Mesenchymal stem cell (in vitro differentiated cells and primary cell): ENCODE results near the gene RBM43.

Experiments
- DNase-seq: peaks from one replicate; pipeline ENCODE4 v3.0.0-alpha.2; 2013
- H2AFZ ChIP-seq: one replicate; pipeline ENCODE4 v1.6.1; 2013; ENCODE audit warnings: low read depth, mild to moderate bottlenecking, control low read depth, inconsistent platforms, low read length, moderate library complexity
- H2AK5ac ChIP-seq: 2 replicates; pipeline ENCODE4 v1.6.1; 2013; ENCODE audit warnings: low read length, moderate library complexity, mild to moderate bottlenecking, inconsistent platforms; ENCODE audit not compliant: severe bottlenecking
- H2BK120ac ChIP-seq: one replicate; pipeline ENCODE4 v1.6.1; 2013; ENCODE audit warnings: low read depth, mild to moderate bottlenecking, inconsistent platforms, low read length, moderate library complexity
- H2BK12ac ChIP-seq, 2 experiments: one replicate each; pipeline ENCODE4 v1.6.1; 2013; ENCODE audit warnings: inconsistent platforms in 2 of 2, low read length in 2 of 2, mild to moderate bottlenecking in 2 of 2, moderate library complexity in 2 of 2, control low read depth in 1 of 2
- H2BK15ac ChIP-seq: one replicate; pipeline ENCODE4 v1.6.1; 2013; ENCODE audit warnings: mild to moderate bottlenecking, low read depth, inconsistent platforms; ENCODE audit not compliant: poor library complexity, severe bottlenecking
- H2BK5ac ChIP-seq: 2 replicates; pipeline ENCODE4 v1.6.1; 2013; ENCODE audit warnings: low read depth, mild to moderate bottlenecking, low read length, control low read depth, inconsistent platforms; ENCODE audit not compliant: poor library complexity, severe bottlenecking
- H3K14ac ChIP-seq, 2 experiments: one replicate each; pipeline ENCODE4 v1.6.1; 2013; ENCODE audit warnings: inconsistent platforms in 2 of 2, low read length in 2 of 2, control low read depth in 1 of 2, mild to moderate bottlenecking in 1 of 2, moderate library complexity in 1 of 2
- H3K18ac ChIP-seq, 2 experiments: one replicate each; pipeline ENCODE4 v1.6.1; 2013; ENCODE audit warnings: inconsistent platforms in 2 of 2, low read length in 2 of 2, control low read depth in 1 of 2, low read depth in 1 of 2, mild to moderate bottlenecking in 1 of 2
- H3K23ac ChIP-seq, 2 experiments: one replicate each; pipeline ENCODE4 v1.6.1; 2013; ENCODE audit warnings: inconsistent platforms in 2 of 2, low read length in 2 of 2, mild to moderate bottlenecking in 2 of 2, moderate library complexity in 2 of 2, control low read depth in 1 of 2
- H3K27ac ChIP-seq: 2 replicates; pipeline ENCODE4 v1.5.1; 2013; ENCODE audit warnings: mild to moderate bottlenecking, moderate library complexity, low read length, control low read depth, inconsistent platforms; ENCODE audit not compliant: poor library complexity, severe bottlenecking
- H3K27me3 ChIP-seq, 2 experiments: 2 replicates each; pipeline versions ENCODE4 v1.6.1 to v1.7.0; 2013; ENCODE audit warnings: low read length in 2 of 2, mild to moderate bottlenecking in 2 of 2, moderate library complexity in 2 of 2, control low read depth in 1 of 2, inconsistent platforms in 1 of 2; ENCODE audit not compliant: control insufficient read depth in 1 of 2, insufficient read depth in 1 of 2
- H3K36me3 ChIP-seq, 2 experiments: 2 replicates each; pipeline versions ENCODE4 v1.6.1 to v1.7.0; 2013; ENCODE audit warnings: low read length in 2 of 2, control low read depth in 1 of 2, inconsistent platforms in 1 of 2, low read depth in 1 of 2, mild to moderate bottlenecking in 1 of 2; ENCODE audit not compliant: insufficient read depth in 2 of 2, control insufficient read depth in 1 of 2
- H3K4ac ChIP-seq, 2 experiments: one replicate each; pipeline ENCODE4 v1.6.1; 2013; ENCODE audit warnings: inconsistent platforms in 2 of 2, low read length in 2 of 2, mild to moderate bottlenecking in 2 of 2, moderate library complexity in 2 of 2, control low read depth in 1 of 2, low read depth in 1 of 2
- H3K4me1 ChIP-seq: 2 replicates; pipeline ENCODE4 v1.6.1; 2013; ENCODE audit warnings: low read depth, low read length, control low read depth; ENCODE audit not compliant: control insufficient read depth, insufficient read depth
- H3K4me2 ChIP-seq: 2 replicates; pipeline ENCODE4 v1.6.1; 2013; ENCODE audit warnings: low read length, mild to moderate bottlenecking, inconsistent platforms; ENCODE audit not compliant: poor library complexity, severe bottlenecking
- H3K4me3 ChIP-seq, 2 experiments: 2 replicates each; pipeline versions ENCODE4 v1.5.1 to v1.7.0; 2013; ENCODE audit warnings: low read length in 2 of 2, mild to moderate bottlenecking in 2 of 2, control low read depth in 1 of 2, low read depth in 1 of 2; ENCODE audit not compliant: insufficient read depth in 1 of 2
- H3K79me1 ChIP-seq: replicated peaks from 2 replicates; pipeline ENCODE4 v1.6.1; 2013; ENCODE audit warnings: mild to moderate bottlenecking, control low read depth, low read length, inconsistent platforms; ENCODE audit not compliant: poor library complexity, severe bottlenecking
- H3K9ac ChIP-seq: 2 replicates; pipeline ENCODE4 v1.7.0; 2013; ENCODE audit warnings: mild to moderate bottlenecking, low read length, moderate library complexity
- H3K9me3 ChIP-seq: 2 replicates; pipeline ENCODE4 v1.7.0; 2013; ENCODE audit warnings: mild to moderate bottlenecking, low read length; ENCODE audit not compliant: control insufficient read depth
- H4K8ac ChIP-seq: one replicate; pipeline ENCODE4 v1.6.1; 2013; ENCODE audit warnings: inconsistent platforms, mild to moderate bottlenecking, low read length, moderate library complexity
- H4K91ac ChIP-seq: one replicate; pipeline ENCODE4 v1.6.1; 2013; ENCODE audit warnings: mild to moderate bottlenecking, low read length, inconsistent platforms
- WGBS: methylation state at CpG from one replicate; pipeline ENCODE4 v1.1.7; 2013; ENCODE audit warnings: mixed read lengths; 5-methylcytosine and 5-hydroxymethylcytosine counted together

The RBM43 gene

DNA sequence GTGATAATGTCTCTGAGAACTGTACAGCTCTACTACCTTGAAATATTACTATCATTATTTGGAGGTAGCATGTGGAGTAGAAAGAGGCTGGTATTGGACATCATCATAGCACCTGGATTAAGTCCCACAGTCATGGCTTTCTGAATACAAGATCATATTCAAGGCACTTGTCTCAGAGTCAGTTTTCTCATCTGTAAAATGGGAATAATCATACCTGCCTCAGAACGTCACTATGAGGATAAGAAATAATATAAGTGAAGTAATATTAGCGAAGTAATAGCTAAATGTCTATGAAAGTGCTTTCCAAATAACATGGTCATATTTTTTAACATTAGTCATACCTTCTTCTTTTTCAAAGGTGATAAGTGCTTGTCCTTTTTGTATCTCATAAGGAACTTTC lies 16.8 kb upstream of the RBM43 start:
- H3K27me3 ChIP-seq = no peaks in the 10 kb centered on the region
- H2BK5ac ChIP-seq = no peak overlapping the region
- H3K4ac ChIP-seq = no peak overlapping the region
- no peak overlapping the region for H2AFZ ChIP-seq
- H3K9ac ChIP-seq = no peak overlapping the region
- no peak overlapping the region for H3K23ac ChIP-seq
- no peak for DNase-seq
- H3K4me2 ChIP-seq = no peak overlapping the region
- no peak overlapping the region for H3K27ac ChIP-seq
- no peak overlapping the region for H4K8ac ChIP-seq
- no CpG with 5 or more reads among the region's 2 CpGs for WGBS
- H3K14ac ChIP-seq = no peak overlapping the region
- no peak overlapping the region for H2BK120ac ChIP-seq
- peaks cover 1% of the 10 kb centered on the region for H3K79me1 ChIP-seq
- H3K18ac ChIP-seq = no peak overlapping the region
- H2BK12ac ChIP-seq = no peak overlapping the region
- no peak overlapping the region for H3K4me3 ChIP-seq
- H4K91ac ChIP-seq = no peak overlapping the region
- no peak overlapping the region for H2BK15ac ChIP-seq
- peaks cover 0 to 34% of the 10 kb centered on the region in 2 experiments for H3K36me3 ChIP-seq
- no peak overlapping the region for H2AK5ac ChIP-seq
- H3K4me1 ChIP-seq = no peaks in the 10 kb centered on the region
- no peaks in the 10 kb centered on the region for H3K9me3 ChIP-seq

DNA sequence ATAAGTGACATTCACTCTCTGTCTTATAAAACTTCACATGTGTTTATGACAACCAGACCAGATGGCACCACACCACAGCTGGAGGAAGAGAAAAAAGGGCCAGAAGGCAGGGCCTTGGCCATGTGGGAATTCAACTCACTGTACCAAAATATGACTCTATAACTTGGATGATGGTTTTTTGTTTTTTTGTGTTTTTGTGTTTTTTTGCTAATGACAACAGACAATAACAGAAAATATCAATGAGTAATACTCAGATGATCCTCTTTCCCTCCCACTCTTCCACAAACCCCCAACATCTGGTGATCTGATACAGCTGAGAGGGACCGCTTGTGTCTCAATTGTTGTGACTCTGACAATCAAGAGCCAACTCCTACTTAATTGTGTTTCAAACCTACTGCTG lies 15.4 kb upstream of the RBM43 start:
- no peak overlapping the region for H2AK5ac ChIP-seq
- no peaks in the 10 kb centered on the region for H3K27me3 ChIP-seq
- H2BK15ac ChIP-seq = no peak overlapping the region
- DNase-seq = no peak
- H4K91ac ChIP-seq = no peak overlapping the region
- H3K4me2 ChIP-seq = no peak overlapping the region
- H2BK120ac ChIP-seq = no peak overlapping the region
- H3K23ac ChIP-seq = no peak overlapping the region
- H3K4me1 ChIP-seq = no peaks in the 10 kb centered on the region
- H3K14ac ChIP-seq = no peak overlapping the region
- H3K27ac ChIP-seq = no peak overlapping the region
- H3K4me3 ChIP-seq = no peak overlapping the region
- no peak overlapping the region for H3K4ac ChIP-seq
- H3K36me3 ChIP-seq = peaks cover 0 to 40% of the 10 kb centered on the region in 2 experiments
- H3K79me1 ChIP-seq = no peaks in the 10 kb centered on the region
- peak overlapping the region; percentile 54 for H3K9ac ChIP-seq
- H4K8ac ChIP-seq = no peak overlapping the region
- H3K18ac ChIP-seq = no peak overlapping the region
- no peak overlapping the region for H2AFZ ChIP-seq
- H2BK5ac ChIP-seq = no peak overlapping the region
- H3K9me3 ChIP-seq = no peaks in the 10 kb centered on the region
- whole genome bisulfite sequencing = 94% methylated on average over 1 of the region's 1 CpG
- H2BK12ac ChIP-seq = no peak overlapping the region

DNA sequence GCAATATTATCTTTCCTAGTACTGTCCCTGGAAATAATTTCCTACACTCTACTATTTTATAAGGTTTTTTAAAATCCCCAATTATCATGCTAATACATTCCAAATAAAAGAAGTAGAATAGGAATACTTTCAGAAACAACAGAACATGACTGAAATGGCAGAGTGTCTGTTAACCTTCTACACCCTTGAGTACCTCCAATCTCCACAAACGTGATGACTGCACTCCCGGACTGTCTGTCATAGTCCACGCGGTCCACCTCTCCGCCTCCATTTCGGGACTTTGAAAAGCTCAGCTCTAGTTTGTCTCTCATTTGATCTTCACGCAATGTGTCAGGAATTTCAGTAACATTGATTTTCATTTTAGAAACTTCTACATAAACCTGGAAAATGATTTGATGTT lies 13.6 kb upstream of the RBM43 start:
- Histone ChIP-seq H2BK12ac (no peak overlapping the region), H2AFZ (no peak overlapping the region), H3K79me1 (no peaks in the 10 kb centered on the region), H3K36me3 (peaks cover 0 to 42% of the 10 kb centered on the region in 2 experiments), H3K27me3 (no peaks in the 10 kb centered on the region), H3K4ac (no peak overlapping the region), H3K4me2 (no peak overlapping the region), H2BK120ac (no peak overlapping the region), H3K27ac (no peak overlapping the region), H3K4me3 (no peak overlapping the region), H2BK5ac (no peak overlapping the region), H3K9ac (no peak overlapping the region), H3K18ac (no peak overlapping the region), H3K9me3 (no peaks in the 10 kb centered on the region), H4K8ac (no peak overlapping the region), H3K23ac (no peak overlapping the region), H2AK5ac (no peak overlapping the region), H3K4me1 (no peaks in the 10 kb centered on the region), H3K14ac (no peak overlapping the region), H4K91ac (no peak overlapping the region), H2BK15ac (no peak overlapping the region)
- no peak for DNase-seq
- WGBS = 100% methylated on average over 6 of the region's 7 CpGs

DNA sequence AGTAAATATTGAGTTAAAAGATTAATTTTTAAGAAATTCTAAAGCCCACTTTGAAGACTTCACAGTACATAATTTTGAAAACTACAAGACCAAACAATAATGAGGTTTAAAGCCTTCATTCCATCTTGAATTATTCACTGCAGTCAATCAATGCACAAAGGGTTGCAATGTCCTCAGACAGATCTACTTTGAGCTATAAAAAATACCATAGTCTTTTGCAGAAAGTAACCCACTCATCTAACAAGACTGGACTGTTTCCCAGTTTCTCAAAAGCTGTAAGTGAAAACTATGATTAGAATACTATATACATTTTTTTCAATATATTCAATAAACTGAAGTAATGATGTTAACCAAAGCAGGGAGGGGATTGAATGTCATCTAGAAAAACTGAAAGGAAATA lies 10.2 kb upstream of the RBM43 start:
- Histone ChIP-seq H3K27me3 (no peaks in the 10 kb centered on the region), H3K27ac (no peak overlapping the region), H3K18ac (no peak overlapping the region), H3K4me2 (no peak overlapping the region), H3K79me1 (no peaks in the 10 kb centered on the region), H2BK5ac (no peak overlapping the region), H4K91ac (no peak overlapping the region), H3K14ac (no peak overlapping the region), H3K36me3 (peaks cover 0 to 38% of the 10 kb centered on the region in 2 experiments), H3K23ac (no peak overlapping the region), H2BK12ac (no peak overlapping the region), H3K9ac (no peak overlapping the region), H3K4ac (no peak overlapping the region), H3K4me1 (no peaks in the 10 kb centered on the region), H2BK120ac (no peak overlapping the region), H4K8ac (no peak overlapping the region), H3K4me3 (no peak overlapping the region), H2AK5ac (no peak overlapping the region), H3K9me3 (peaks cover 5% of the 10 kb centered on the region), H2AFZ (no peak overlapping the region), H2BK15ac (no peak overlapping the region)
- DNase-seq = no peak
